ENCODE results near the gene NT5C1B. TPM values are rescaled to one million over a fixed set of nuclear protein-coding genes. Genes with fewer than 3 reads are reported as not detected.

NT5C1B gene
- total RNA-seq, 4 donors from 2014 or later, result 0.42 TPM; not detected in 3

DNA sequence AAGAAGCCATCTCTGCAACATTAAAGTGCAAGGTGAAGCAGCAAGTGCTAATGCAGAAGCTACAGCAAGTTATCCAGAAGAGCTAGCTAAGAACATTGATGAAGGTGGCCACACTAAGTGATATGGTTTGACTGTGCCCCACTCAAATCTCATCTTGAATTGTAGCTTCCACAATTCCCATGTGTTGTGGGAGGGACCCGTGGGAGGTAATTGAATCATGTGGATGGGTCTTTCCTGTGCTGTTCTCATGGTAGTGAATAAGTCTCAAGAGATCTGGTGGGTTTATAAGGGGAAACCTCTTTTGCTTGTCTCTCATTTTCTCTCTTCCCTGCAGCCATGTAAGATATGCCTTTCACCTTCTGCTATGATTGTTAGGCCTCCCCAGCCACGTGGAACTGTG is 40.3 kb downstream of the NT5C1B start:
- Histone ChIP-seq H3K36me3 (peaks cover 0 to 7% (median 3%) of the 10 kb centered on the region in 4 donors), H3K9me3 (no peaks in the 10 kb centered on the region), H3K4me3 (no peak overlapping the region), H3K27me3 (no peaks in the 10 kb centered on the region), H3K4me1 (peaks cover 17 to 78% (median 64%) of the 10 kb centered on the region in 4 donors), H3K27ac (replicated peaks in 1 of 4) (peak overlapping the region in 1 of 4 donors; percentile 22)
- TF ChIP-seq EP300 (IDR thresholded peaks at IDR 0.05), result no peak
- TF ChIP-seq POLR2AphosphoS5 (IDR thresholded peaks at IDR 0.05), result no peak
- TF ChIP-seq POLR2A (IDR thresholded peaks at IDR 0.05; ENCODE audit: low read depth), result no peak
- TF ChIP-seq, protein P1, sequence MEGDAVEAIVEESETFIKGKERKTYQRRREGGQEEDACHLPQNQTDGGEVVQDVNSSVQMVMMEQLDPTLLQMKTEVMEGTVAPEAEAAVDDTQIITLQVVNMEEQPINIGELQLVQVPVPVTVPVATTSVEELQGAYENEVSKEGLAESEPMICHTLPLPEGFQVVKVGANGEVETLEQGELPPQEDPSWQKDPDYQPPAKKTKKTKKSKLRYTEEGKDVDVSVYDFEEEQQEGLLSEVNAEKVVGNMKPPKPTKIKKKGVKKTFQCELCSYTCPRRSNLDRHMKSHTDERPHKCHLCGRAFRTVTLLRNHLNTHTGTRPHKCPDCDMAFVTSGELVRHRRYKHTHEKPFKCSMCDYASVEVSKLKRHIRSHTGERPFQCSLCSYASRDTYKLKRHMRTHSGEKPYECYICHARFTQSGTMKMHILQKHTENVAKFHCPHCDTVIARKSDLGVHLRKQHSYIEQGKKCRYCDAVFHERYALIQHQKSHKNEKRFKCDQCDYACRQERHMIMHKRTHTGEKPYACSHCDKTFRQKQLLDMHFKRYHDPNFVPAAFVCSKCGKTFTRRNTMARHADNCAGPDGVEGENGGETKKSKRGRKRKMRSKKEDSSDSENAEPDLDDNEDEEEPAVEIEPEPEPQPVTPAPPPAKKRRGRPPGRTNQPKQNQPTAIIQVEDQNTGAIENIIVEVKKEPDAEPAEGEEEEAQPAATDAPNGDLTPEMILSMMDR (IDR thresholded peaks at IDR 0.05), result no peak
- intact Hi-C loops (cut with DNase I), result no loop called here
- no peak for DNase-seq (ENCODE audit: extremely low spot score)
- 97% methylated on average over 2 of the region's 2 CpGs for WGBS

DNA sequence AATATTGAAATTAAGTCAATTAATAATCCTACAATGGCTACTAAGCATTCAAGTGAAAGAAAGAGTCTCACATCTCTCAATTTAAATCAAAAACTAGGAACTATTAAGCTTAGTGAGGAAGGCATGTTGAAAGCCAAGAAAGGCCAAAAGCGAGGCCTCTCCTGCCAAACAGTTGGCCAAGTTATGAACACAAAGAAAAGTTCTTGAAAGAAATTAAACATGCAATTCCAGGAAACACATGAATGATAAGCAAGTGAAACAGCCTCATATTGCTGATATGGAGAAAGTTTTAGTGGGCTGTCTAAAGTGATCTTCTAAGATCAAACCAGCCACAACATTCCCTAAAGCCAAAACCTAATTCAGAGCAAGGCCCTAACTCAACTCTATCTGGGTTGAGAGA is 40.7 kb downstream of the NT5C1B start:
- H3K4me1 ChIP-seq, result peaks cover 17 to 77% (median 62%) of the 10 kb centered on the region in 4 donors
- no peaks in the 10 kb centered on the region for H3K9me3 ChIP-seq
- no peaks in the 10 kb centered on the region for H3K27me3 ChIP-seq
- H3K36me3 ChIP-seq, result peaks cover 0 to 4% (median under 1%) of the 10 kb centered on the region in 4 donors
- H3K27ac ChIP-seq (replicated peaks in 1 of 4), result peak overlapping the region in 1 of 4 donors; percentile 22
- no peak overlapping the region for H3K4me3 ChIP-seq
- DNase-seq (ENCODE audit: extremely low spot score), result no peak
- TF ChIP-seq POLR2AphosphoS5 (IDR thresholded peaks at IDR 0.05) (no peak), EP300 (IDR thresholded peaks at IDR 0.05) (no peak), POLR2A (IDR thresholded peaks at IDR 0.05; ENCODE audit: low read depth) (no peak)
- TF ChIP-seq, protein P1 (IDR thresholded peaks at IDR 0.05), result no peak
- WGBS, result 67% methylated on average over 1 of the region's 1 CpG
- intact Hi-C loops (cut with DNase I), result no loop called here

GRCh38 chr2:18546567-18546966 is 42.8 kb downstream of the NT5C1B start:
- intact Hi-C loops (cut with DNase I), result no loop called here
- Histone ChIP-seq H3K27ac (replicated peaks in 1 of 4) (peak overlapping the region; percentile 39 to 56 (median 44)), H3K27me3 (no peaks in the 10 kb centered on the region)

DNA sequence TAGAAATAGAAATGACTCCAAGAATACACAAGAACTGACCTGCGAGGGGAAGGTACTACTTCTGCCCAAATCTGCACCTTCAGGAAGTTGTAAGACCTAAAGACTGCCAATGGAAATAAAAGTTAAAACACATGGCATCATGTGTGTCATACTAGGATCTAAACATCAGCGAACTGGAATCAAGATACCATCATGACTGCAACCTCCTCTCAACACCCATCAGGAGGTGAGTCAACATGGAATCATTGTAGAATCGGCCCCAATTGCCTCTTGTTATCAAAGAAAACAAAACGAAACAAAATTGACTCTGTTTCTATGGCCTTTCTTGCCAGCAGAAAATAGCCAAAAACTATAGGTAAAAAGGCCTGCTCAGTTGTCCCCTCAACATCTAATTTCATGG is 44.0 kb downstream of the NT5C1B start:
- intact Hi-C loops (cut with DNase I), result no loop called here
- WGBS, result 79% methylated on average over 4 of the region's 4 CpGs

More at GRCh38 chr2:18546567-18546966, 42.8 kb downstream of the NT5C1B start:
- H3K4me1 ChIP-seq, result peaks cover 6 to 65% (median 48%) of the 10 kb centered on the region in 4 donors
- no peak for TF ChIP-seq EP300 (IDR thresholded peaks at IDR 0.05)
- TF ChIP-seq, protein P1 (IDR thresholded peaks at IDR 0.05), result no peak
- TF ChIP-seq POLR2A (IDR thresholded peaks at IDR 0.05; ENCODE audit: low read depth), result no peak
- no peak for TF ChIP-seq POLR2AphosphoS5 (IDR thresholded peaks at IDR 0.05)
- WGBS, result 42% methylated on average over 2 of the region's 2 CpGs
- H3K9me3 ChIP-seq, result no peaks in the 10 kb centered on the region
- no peaks in the 10 kb centered on the region for H3K36me3 ChIP-seq
- no peak for DNase-seq (ENCODE audit: extremely low spot score)
- no peak overlapping the region for H3K4me3 ChIP-seq

More for the DNA sequence above, 44.0 kb downstream of the NT5C1B start:
- Histone ChIP-seq H3K27me3 (no peaks in the 10 kb centered on the region), H3K36me3 (no peaks in the 10 kb centered on the region), H3K27ac (replicated peaks in 1 of 4) (peak overlapping the region in 1 of 4 donors; percentile 23), H3K4me1 (peaks cover 0 to 59% (median 40%) of the 10 kb centered on the region in 4 donors), H3K4me3 (no peak overlapping the region), H3K9me3 (no peaks in the 10 kb centered on the region)
- no peak for DNase-seq (ENCODE audit: extremely low spot score)
- no peak for TF ChIP-seq POLR2AphosphoS5 (IDR thresholded peaks at IDR 0.05)
- TF ChIP-seq EP300 (IDR thresholded peaks at IDR 0.05), result no peak
- TF ChIP-seq, protein P1 (IDR thresholded peaks at IDR 0.05), result no peak
- TF ChIP-seq POLR2A (IDR thresholded peaks at IDR 0.05; ENCODE audit: low read depth), result no peak

Measured in esophagus muscularis mucosa (tissue), 4 donors.